ENCODE measurements around the gene SPRN.
A peak's percentile ranks its signal among the peaks of the same experiment; 100 is the strongest.
"Not testable (repeated sequence)": the region's sequence is repeated elsewhere in the genome, so short reads cannot be mapped to it uniquely, and the experiment has no call there.

SPRN gene

DNA sequence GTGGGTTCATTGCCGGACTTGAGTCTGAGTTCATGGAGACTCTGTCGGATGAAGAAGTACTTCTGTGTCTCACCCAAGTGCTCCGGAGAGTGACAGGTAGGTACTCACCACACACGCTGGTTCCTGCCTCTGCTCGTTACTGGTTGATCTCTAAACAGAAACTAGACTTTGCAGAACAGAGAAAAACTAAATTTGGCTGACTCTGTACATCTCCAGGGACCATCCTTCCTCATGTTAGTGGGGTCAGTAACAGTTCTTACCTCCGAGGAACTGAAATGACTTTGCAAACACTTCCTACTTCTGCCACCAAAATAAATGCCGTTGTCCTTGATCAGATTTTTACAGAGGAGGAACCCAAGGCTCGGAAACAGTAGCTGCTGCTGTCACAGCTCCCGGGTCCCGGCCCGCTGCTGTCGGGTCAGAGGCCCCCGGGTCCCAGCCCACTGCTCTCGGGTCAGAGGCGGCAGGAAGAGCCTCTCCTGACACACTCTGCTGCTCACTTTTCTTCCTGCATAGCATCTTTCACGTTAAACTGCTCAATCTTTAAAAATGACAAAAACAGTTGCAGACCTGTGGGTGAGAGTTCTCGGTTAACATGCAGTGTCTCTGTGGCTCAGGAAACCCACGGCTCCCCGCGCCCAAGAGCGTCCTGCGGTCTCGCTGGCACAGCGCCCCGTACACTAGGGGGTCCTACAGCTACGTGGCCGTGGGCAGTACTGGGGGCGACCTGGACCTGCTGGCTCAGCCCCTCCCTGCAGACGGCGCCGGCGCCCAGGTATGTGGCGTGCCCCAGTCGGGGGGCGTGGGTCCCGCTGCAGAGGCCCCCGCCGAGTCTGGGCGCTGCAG, 35.2 kb downstream of the SPRN start:
- FAIRE-seq (peak; percentile 99), DNase-seq (ENCODE audit: insufficient read length, low spot score) (peak; percentile 77)

DNA sequence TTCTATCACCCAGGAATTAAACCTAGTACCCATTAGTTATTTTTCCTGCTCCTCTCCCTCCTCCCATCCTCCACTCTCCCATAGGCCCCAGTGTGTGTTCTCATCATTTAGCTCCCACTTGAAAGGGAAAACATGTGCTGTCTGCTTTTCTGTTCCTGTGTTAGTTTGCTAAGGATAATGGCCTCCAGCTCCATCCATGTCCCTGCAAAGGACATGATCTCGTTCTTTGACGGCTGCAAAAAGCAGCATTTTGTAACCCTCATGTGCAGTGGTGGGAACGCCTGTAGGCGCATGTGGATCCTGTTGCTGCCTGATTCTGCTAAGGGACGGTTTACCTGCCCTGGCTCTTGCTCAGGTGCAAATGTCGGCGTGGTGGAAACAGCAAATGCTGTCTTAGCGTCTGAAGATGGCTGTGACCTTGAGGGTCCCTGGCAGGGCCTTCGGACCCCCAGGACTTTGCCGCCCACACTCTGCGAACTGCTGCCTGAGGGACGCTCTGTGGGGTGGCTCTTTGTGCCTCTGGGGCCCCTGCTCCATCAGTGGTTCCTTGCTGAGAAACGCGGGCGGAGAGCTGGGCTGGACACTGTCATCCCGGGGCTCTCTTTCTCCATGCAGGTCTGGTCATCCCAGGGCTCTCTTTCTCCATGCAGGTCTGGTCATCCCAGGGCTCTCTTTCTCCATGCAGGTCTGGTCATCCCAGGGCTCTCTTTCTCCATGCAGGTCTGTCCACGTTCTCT, 36.0 kb downstream of the SPRN start:
- no peak for DNase-seq (ENCODE audit: insufficient read length, low spot score)
- peak; percentile 64 for FAIRE-seq

DNA sequence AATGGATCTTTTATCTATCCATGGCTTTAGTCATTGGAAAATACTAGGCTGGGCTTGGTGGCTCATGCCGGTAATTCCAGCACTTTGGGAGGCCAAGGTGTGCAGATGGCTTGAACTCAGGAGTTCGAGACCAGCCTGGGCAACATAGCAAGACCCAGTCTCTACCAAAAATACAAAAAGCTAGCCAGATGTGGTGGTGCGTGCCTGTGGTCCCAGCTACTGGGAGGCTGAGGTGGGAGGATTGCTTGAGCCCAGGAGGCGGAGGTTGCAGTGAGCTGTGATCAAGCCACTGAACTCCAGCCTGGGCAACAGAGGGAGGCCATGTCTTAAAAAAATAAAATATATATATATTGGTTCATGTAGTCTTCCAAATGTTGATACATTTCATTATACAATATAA, 37.5 kb downstream of the SPRN start:
- DNase-seq (ENCODE audit: insufficient read length, low spot score); FAIRE-seq: not testable (repeated sequence)

DNA sequence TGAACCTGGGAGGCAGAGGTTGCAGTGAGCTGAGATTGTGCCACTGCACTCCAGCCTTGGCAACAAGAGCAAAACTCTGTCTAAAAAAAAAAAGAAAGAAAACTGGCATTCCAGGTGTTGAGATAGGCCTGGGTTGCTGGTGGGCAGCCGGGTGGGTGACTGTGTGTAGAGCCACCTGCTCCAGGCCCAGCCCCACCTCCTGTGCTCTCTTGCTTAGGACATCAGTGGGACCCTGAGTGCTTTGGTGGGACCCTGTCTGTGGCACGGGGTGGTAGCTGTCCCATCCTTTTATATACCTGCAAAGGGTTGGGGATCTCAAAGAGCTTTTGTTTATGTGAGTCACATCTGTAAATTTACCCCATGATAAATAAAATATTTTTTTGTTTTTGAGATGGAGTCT, 39.2 kb downstream of the SPRN start:
- DNase-seq (ENCODE audit: insufficient read length, low spot score) (no peak), FAIRE-seq (no peak)

DNA sequence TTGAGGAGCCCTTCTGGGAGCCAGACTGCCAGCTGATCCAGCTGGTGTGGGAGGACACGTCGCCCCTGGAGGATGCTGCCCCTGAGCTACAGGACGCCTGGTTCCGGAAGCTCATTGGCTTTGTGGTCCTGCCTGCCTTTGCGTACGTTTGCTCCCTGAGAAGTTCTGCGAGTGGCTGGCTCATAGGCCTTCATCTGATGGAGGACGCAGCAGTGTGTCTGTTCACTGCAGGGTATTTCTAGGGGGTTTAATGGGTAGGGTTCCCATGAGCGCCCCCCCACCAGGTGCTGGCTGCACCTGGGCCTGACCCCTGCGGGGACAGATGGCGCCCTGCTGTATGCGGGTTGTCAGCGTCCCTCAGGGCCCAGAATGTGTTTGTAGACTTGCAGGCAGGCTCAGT, 40.4 kb downstream of the SPRN start:
- no peak for FAIRE-seq
- no peak for DNase-seq (ENCODE audit: insufficient read length, low spot score)

DNA sequence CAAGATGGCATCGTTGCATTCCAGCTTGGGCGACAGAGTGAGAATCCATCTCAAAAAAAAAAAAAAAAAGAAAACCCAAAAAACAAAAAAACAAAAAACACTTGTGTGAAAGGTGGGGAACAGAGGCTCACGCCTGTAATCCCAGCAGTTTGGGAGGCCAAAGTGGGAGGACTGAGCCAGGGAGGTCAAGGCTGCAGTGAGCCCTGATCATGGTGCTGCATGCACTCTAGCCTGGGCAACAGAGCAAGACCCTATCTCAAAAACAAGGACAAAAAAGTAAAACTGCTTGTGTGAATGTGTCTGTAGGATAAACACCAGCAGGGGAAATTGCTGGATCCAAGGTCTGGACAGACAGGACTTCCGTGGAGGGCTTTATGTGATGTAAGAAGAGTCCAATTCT, 40.9 kb downstream of the SPRN start:
- DNase-seq (ENCODE audit: insufficient read length, low spot score) (no peak), FAIRE-seq (no peak)

DNA sequence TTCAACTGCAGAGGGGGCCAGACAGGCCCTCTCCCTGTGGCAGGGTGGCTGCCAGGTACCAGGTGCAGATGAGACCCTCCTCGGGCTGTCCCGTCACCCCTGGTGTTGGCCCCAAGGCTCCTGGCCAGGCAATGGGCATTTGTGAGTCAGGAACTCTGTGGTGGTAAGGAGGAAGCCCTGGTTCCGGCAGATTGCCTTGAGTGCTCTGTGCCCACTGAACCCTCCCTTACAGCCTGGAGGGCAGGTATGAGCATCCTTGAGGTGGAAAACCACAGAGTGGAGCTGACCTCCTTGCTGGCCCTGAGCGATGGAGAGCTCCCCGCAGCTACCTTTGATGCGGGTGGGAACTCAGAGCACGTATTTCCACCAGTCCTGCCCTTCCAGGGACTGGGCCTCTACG, 43.4 kb downstream of the SPRN start:
- FAIRE-seq (no peak), DNase-seq (ENCODE audit: insufficient read length, low spot score) (no peak)

DNA sequence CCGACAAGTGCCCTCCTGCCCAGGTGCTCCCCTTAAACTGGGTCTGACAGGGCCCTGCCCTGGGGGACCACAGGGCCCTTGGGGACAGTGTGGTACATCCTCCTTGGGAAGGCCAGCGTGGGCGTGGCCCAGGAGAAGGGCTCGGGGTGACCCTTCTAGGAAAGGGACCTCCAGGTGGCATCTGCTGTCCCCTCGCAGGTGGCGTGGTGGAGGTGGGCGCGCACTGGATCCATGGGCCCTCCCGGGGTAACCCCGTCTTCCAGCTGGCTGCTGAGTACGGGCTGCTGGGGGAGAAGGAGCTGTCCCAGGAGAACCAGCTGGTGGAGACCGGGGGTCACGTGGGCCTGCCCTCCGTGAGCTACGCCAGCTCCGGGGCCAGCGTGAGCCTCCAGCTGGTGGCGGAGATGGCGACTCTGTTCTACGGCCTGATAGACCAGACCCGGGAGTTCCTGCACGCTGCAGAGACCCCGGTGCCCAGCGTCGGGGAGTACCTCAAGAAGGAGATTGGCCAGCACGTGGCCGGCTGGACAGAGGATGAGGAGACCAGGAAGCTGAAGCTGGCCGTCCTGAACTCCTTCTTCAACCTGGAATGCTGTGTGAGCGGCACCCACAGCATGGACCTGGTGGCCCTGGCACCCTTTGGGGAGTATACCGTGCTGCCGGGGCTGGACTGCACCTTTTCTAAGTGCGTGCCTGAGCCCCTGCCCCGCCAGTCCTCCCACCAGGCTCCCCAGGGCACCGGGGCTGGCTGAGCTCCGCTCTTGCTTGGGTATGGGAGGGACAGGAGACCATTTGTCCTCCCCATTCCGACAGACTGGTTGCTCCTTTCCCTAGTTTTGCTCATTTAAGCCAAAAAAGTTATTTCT, 44.4 kb downstream of the SPRN start:
- FAIRE-seq, result no peak
- DNase-seq (ENCODE audit: insufficient read length, low spot score), result no peak

DNA sequence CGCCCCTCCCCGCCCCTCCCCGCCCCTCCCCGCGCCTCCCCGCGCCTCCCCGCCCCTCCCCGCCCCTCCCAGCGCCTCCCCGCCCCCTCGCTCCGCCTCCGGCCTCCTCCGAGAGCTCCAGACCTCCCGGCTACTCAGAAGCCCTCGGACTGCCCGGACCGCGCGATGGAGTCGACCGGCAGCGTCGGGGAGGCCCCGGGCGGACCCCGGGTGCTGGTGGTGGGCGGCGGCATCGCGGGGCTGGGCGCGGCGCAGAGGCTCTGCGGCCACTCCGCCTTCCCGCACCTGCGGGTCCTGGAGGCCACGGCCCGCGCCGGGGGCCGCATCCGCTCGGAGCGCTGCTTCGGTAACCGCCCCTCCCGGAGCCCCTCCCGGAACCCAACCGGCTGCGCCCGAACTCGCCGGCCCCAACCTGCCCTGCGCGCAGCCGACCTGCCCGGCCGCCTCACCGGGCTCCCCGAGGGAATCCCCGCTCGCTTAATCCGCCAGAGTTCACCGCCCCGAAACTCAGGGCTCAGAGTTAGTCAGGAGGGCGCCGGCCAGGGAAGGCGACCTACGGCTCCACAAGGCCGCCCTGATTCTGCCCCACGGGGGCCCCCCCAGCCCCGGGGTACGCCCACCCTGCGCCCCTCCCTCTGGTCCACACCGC, 45.1 kb downstream of the SPRN start, which contains the start of gene PAOX:
TSS of gene PAOX (plus strand) at position 111 of the 649 bp plus-strand sequence. CDS start at position 166, 55 bp downstream.
- FAIRE-seq (no peak), DNase-seq (ENCODE audit: insufficient read length, low spot score) (peak; percentile 92)

DNA sequence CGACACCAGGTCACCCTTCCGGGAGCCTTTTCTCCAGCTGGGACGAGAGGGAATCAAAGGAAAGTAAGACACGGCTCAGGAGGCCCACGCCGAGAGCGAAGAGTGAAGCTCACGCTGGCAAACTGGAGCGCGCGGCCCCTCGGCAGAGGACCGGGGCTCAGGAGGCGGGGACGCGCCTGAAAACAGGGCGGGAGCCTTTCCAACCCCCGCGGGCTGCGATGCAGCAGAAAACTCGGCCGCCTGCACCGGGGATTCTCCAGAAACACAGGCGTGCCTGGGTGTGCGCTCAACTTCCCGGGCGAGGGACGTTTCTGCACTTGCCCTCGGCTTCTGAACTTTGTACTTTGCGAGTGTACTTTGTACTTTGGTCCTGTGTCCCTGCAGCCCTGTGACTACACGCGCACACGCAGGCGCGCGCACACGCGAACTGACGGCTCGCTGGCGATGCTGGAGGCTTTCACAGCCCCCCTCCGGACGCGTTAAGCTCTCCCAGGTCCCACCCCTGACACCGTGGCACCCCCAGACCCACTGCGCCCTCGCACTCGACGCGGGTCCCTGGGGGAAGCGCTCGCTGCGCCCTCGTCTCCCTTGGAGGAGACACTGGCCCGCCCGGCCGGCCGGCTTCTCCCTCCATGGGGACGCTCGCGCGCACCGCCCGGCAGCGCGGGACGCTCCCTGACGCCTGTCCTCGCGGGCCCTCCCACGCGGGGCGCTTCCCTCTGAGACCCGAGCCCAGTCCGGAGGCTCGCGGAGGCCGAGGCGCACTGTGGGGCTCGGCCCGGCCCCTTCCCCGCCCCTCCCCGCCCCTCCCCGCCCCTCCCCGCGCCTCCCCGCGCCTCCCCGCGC, 46.0 kb downstream of the SPRN start:
- peak; percentile 64 for DNase-seq (ENCODE audit: insufficient read length, low spot score)
- peak; percentile 82 for FAIRE-seq

DNA sequence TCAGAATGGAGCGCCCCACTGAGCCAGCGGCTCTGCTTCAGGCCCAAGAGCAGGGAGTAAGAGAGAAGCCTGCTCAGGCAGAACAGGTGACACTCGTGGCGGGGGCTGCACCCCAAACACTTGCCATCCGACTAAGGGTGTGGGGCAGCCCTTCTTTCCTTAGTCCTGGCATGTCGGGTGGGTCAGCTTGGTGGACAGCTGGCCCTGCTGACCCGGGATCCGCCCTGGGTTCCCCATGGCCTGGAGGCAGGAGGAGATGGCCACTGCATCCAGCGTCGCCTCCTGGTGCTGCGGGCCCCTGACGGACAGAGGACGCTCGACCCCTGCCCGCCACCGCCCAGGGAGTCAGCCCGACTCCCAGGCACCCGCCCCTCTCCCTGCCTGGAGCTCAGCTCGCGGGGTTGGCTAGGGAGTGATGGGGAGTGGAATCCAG, 46.6 kb downstream of the SPRN start:
- DNase-seq (ENCODE audit: insufficient read length, low spot score), result no peak
- no peak for FAIRE-seq

DNA sequence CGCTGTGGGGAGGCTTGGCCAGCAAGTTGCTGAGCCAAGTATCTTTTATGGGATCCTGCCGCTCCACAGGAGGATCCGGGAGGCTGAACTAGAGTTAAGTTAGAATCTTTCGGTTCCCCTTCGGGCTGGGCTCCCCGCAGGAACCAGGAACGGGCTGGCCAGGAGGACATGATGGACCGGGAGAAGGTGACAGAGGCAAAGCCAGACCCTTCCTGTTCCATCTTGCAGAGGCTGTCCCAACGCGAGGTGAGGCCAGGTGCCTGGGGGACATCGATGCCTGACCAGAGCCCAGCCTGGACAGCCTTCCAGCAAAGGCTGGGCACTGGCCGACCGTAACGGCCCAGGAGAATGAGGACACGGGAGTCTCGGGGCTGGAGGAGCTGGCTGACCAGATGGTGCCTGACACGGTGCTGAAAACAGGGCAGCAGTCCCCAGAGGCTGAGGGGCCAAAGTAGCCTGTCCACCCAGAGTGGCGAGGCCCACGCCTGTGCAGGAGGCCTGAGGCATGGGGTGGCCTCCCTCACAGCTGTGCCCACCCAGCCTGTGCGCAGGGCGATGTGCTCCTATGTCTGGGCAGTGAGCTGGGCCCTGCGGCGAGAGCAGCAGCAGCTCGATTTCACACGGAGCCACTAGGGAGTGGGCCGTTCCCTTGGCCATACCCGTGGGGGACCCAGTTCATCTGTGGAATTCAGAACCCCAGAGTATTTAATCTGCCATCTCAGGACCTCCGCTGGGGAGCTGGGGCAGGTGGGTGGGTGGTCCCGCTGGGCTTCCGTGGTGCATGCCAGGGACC, 47.2 kb downstream of the SPRN start:
- FAIRE-seq (no peak), DNase-seq (ENCODE audit: insufficient read length, low spot score) (no peak)

DNA sequence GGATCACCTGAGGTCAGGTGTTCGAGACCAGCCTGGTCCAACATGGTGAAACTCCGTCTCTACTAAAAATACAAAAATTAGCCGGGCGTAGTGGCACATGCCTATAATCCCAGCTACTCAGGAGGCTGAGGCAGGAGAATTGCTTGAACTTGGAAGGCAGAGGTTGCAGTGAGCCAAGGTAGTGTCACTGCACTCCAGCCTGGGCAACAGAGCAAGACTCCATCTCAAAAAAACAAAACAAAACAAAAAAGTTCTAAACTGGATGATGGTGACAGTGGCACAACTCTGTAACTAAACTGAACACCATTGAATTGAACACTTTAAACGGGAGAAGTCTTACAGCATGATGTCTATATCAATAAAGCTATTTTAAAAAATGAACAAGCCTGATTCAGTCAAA, 48.2 kb downstream of the SPRN start:
- not testable (repeated sequence) for DNase-seq (ENCODE audit: insufficient read length, low spot score); FAIRE-seq

DNA sequence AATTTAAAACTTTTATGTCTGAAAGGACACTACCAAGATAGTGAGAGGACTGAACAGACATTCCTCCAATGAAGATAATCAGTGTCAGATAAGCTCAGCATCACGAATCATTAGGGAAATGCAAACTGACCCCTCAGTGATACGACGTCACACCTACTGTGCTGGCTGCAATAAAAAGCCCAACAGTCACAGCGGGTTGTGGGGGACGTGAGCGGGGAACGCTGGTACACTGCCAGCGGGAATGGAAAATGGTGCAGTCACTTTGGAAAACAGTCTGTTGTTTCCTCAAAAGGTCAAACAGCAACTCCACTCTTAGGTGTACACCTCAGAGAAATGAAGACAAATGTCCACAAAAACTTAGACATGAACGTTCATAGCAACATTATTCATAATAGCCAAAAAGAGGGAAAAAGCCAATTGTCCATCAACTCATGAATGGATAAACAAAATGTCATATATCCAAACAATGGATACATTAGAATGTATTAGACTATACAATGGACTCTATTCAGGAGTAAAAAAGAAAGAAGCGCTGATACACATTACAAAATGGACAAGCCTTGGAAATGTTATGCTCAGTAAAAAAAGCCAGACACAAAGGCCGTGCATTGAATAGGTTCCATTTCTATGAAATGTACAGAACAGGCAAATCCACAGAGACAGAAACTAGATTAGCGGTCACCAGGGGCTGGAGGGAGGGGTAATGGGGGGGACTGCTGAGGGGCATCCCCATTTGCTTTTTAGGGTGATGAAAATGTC, 48.9 kb downstream of the SPRN start:
- no peak for DNase-seq (ENCODE audit: insufficient read length, low spot score)
- no peak for FAIRE-seq

DNA sequence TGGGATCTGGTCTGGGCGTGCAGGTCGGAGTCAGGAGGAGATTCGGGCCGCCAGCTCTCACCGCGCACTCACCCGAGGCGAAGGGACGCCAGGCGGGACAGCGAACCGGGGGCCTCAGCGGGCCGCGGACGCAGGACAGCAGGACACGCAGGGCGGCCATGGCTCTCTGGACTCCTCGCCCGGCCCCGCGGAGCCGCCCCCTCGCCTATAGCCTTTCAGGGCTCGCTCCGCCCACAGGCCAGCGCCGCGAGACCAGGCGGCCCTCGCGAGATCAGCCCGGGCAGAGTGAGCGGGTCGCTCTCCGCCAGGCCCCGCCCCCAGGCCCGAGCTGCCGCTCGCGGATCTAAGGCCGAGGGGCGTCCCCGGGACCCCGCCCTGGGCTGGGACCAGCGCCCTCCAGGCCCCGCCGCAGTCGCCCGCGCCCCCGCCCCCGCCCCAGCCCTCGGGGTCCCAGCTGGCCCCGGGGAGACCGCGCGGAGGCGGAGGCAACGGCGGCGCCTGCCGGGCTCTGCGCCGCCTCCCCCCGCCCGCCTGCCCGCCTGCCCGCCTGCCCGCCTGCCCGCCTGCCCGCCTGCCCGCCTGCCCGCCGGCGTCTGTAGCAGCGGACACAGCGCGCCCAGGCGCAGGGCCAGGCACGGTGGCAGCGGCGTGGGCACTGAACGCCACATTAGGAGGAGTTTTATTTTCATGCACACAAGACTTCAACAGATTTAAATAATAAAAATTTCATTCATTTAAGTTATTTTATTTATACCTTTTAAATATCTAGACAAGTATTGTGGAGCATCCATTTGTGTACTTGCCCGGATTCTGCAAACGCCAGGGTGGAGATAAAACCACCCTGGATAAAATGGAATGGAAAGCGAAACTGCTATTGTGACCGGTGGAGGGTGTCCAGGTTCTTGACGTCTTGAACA, 51.0 kb downstream of the SPRN start, which contains the start of gene ECHS1:
TSS of gene ECHS1 (minus strand) at position 181 of the 917 bp plus-strand sequence. CDS start at position 160, 21 bp downstream.
- peak; percentile 95 for FAIRE-seq
- DNase-seq (ENCODE audit: insufficient read length, low spot score), result peak; percentile 100

DNA sequence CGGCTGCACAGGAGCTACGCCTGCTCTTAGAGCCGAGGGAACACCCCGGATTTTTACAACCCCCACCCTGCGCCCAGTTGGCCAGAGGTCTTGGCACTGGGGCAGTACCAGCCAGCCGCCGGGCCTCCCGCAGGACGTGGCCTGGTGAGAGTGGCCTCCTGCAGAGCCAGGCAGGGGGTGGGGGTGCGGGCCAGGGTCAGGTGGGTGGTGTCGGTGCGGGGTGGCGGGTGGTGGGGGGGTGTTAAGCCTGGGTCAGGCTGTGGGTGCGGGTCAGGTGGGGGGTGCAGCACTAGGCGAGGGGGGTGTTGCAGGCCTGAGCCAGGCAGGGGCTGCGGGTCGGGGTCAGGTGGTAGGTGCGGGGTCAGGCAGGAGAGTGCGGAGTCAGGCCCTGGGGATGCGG, 51.9 kb downstream of the SPRN start:
- DNase-seq (ENCODE audit: insufficient read length, low spot score) (no peak), FAIRE-seq (no peak)
